GM18502 (cell line): ENCODE data around the gene TGM1.
A peak's percentile ranks its signal among the peaks of the same experiment; 100 is the strongest.

Experiments used
- ATAC-seq: cut with Tn5 transposase; IDR thresholded peaks from one replicate; pipeline ENCODE4 v1.9.1; 2021; ENCODE audit warnings: mild to moderate bottlenecking; ENCODE audit not compliant: unreplicated experiment, poor library complexity

The TGM1 gene

DNA sequence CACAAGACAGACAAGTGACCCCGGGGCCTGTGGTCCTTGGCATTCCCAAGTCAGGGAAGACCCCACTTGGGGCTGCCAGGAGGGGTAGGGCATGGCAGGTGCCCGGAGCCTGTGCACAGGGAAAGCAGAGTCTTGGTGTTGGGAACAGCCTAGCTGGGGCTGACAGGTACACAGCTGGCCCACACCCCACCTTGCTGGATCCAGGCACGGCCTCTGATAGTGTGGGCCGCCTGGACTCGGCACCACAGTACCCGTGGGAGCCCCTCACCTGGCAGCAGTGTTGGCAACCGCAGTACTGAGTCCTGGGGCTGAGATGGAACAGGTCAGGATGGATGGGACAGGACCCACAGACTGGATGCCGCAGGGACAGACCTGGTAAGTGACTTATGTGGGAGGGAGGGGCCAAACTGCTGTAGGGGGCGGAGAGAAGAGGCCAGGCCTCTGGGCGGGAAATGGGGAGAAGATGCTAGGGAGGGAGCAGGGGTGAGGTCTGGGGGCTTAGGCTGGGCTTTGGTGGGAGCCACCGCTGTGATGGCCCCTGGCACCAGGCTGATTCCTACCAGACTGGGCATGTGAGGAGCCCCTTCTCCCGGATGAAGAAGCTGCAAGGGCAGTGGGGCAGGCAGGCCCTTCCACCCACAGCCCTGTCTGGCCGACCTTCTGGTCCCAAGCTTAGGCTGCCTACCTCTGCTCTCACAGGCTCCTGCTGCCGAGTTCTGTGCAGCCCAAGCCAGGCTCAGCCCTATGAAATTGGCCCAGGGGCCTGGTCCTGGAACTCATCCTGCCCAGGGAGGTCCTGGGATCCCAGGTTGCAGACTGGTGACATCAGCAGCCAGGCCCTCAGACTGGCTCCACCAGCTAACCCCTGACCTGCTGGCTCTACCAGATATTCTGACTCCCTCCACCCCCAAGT is at the start of gene TGM1:
TSS of gene TGM1 (minus strand) at position 357 of the 913 bp plus-strand sequence. CDS start 825 bp downstream, outside the sequence.
- no peak for ATAC-seq

DNA sequence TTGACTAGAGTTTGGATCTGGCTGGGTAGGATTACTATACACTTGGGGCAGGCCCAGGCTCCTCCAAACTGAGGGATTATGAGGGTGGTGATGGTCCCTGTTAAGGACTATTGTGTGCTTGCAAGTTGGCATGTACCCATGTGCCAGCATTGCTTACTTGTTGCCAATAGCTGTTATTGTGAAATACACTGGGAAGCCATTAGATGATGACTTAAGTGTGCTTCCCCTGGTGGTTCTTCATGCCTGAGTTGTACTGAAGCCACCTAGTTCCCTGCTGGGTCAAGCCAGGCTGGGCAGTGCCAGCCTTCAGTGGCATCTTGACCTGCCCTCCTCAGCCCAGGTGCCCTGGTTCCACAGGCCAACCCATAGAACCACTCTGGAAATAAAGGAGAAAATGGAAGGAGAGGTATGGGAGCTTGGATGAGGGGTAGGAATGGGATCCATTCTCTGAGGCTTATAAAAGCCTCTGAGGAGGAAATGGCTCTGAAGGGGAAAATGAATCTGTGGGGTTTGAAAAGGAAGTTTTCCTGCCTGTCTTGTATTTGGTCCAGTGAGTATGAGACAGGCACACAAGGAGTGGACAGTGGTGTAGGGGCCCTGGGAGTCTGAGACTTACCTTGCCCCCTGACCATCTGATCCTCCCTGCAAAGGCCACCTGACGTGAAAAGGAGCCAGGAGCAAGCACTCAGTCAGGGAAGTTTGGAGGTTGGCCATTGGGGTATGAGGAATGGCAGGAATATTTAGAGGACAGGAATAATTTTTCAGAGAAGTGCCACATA is 49.0 kb upstream of the TGM1 start:
- ATAC-seq: no peak

DNA sequence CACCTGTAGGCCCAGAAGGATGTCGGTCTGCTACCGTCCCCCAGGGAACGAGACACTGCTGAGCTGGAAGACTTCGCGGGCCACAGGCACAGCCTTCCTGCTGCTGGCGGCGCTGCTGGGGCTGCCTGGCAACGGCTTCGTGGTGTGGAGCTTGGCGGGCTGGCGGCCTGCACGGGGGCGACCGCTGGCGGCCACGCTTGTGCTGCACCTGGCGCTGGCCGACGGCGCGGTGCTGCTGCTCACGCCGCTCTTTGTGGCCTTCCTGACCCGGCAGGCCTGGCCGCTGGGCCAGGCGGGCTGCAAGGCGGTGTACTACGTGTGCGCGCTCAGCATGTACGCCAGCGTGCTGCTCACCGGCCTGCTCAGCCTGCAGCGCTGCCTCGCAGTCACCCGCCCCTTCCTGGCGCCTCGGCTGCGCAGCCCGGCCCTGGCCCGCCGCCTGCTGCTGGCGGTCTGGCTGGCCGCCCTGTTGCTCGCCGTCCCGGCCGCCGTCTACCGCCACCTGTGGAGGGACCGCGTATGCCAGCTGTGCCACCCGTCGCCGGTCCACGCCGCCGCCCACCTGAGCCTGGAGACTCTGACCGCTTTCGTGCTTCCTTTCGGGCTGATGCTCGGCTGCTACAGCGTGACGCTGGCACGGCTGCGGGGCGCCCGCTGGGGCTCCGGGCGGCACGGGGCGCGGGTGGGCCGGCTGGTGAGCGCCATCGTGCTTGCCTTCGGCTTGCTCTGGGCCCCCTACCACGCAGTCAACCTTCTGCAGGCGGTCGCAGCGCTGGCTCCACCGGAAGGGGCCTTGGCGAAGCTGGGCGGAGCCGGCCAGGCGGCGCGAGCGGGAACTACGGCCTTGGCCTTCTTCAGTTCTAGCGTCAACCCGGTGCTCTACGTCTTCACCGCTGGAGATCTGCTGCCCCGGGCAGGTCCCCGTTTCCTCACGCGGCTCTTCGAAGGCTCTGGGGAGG is 47.9 kb upstream of the TGM1 start, which contains the start of gene LTB4R:
TSS of gene LTB4R (plus strand) at position 857 of the 959 bp plus-strand sequence. CDS start 4,150 bp downstream, outside the sequence.
- peak; percentile 72 for ATAC-seq

DNA sequence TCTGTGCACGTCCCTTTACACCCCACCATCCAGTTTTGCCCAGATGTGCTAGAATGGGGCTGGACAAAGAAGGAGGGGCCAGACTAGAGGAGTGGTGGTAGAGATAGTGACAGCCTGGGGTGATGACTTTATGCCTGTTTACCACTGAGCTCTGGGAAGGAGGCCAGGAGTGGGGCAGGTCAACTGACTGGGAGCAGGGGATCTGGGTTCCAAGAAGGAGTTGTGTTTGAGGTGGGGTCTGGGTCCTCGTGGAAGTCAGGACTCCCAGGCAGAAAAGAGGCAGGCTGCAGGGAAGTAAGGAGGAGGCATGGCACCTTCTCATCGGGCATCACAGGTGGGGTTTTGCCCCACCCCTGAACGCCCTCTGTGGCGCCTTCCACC is 47.3 kb upstream of the TGM1 start:
- ATAC-seq: no peak

- ATAC-seq: no peak
Observed at GRCh38 chr14:24309538-24310264, 46.7 kb upstream of the TGM1 start, which contains the start of gene LTB4R2. Gene LTB4R2, plus strand, starts transcription at chr14:24310140. Its CDS starts 525 bp downstream, at chr14:24310665.

DNA sequence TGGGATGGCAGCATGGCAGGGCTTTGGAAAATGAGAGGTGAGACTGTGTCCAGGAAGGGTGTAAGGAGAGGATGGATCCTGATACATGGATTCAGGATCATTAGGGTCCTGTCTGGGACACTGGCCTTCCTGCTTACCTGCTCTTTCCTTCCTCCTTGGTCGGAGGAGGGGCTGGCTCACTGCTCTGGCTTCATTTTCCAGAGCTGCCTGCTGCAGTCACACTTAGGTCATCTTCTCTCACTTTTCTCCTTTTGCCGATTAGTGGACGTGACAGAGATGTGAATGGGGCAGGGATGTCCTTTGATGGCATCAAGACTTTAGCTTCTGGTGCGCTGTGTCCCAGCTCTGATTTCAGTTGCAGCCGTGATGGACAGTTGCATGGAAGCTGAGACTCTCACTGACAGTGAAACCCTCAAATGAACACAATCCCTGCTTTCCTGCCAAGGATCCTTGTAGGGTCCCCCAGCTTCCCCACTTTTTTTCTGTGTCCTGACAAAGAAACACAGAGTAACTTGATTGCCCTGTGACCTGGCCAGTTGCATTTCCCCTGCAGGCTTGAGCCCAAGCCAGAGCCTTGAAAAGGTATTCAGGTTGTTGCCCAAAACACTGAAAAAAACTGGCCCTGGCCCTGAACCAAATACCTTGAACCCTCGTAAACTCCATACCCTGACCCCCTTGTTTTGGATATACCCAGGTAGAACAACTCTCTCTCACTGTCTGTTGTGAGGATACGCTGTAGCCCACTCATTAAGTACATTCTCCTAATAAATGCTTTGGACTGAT is 45.6 kb upstream of the TGM1 start:
- no peak for ATAC-seq

DNA sequence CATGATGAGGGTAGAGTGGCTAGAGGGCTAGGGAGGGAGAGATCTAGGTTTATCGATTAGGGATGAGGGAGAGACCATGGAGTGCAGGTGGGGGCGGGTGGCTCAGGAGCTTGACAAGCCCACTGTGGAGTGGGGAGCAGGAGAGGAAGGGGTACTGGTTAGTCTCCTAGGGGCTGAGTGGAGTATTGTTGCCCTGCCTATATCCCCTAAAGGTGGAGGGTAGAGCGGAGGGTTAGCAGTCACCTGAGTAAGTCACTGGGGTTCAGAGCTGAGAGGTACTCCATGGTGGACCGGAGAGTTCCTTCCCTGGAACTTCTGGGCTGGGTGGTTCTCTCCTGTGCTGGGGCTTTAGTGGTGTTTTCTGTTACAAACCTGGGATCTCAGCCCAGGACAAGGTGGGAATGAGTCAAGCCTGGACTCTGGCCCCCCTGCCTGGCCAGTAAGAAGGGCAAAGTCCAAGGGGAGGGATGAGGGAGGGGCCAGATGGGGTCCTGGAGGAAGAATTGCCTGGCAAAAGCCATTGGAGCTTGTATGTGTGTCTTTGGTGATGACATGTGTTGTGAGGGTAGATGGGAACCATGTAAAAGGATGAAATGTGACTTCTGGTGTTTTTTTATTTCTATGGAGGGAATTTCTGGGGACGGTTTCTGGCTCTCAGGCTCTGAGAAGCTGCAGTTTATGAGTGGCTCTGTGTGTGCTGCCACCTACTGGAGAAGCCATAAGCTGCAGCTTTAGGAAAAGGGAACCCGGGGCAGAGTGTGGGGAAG is 44.8 kb upstream of the TGM1 start, which contains the start of gene CIDEB:
TSS of gene CIDEB (minus strand) at position 403 of the 767 bp plus-strand sequence. CDS start at position 284, 119 bp downstream.
- peak; percentile 31 for ATAC-seq

DNA sequence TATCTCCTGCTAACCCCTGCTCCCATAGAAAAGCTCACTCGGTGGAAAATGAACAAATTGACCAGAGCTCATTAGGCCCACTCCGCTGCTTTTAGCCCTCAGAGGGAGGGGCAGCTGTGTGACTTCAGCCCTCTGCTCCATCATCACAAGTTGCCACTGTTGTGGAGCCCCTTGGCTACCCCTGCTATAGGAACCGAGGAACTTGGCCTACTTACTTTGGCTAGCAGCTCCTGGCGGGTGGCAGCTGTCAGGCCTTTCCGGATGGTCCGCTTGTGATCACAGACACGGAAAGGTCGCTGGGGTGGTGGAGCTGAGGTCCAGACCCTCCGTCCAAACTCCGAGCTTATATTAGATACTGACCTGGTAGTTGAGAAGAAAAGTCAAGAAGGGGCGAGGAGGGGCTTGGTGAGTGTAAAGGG is 44.2 kb upstream of the TGM1 start:
- ATAC-seq: no peak

DNA sequence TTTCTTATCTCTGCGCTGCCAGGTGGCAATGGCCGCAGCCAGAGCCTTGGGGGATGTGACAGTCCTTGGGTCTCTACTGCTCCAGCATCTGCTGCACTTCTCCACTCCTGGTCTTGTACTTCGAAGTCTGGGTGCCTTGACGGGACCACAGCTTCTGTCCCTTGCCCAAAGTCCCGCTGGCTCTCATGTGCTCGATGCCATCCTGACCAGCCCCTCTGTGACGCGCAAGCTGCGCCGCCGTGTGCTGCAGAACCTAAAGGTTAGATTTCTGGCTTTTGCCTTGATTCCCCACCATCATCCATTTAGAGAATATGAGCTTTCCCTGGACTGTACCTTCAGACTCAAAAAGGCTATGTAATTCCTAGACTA is 41.0 kb upstream of the TGM1 start:
- no peak for ATAC-seq

- ATAC-seq: no peak
Observed at GRCh38 chr14:24300326-24300980, 37.5 kb upstream of the TGM1 start.

DNA sequence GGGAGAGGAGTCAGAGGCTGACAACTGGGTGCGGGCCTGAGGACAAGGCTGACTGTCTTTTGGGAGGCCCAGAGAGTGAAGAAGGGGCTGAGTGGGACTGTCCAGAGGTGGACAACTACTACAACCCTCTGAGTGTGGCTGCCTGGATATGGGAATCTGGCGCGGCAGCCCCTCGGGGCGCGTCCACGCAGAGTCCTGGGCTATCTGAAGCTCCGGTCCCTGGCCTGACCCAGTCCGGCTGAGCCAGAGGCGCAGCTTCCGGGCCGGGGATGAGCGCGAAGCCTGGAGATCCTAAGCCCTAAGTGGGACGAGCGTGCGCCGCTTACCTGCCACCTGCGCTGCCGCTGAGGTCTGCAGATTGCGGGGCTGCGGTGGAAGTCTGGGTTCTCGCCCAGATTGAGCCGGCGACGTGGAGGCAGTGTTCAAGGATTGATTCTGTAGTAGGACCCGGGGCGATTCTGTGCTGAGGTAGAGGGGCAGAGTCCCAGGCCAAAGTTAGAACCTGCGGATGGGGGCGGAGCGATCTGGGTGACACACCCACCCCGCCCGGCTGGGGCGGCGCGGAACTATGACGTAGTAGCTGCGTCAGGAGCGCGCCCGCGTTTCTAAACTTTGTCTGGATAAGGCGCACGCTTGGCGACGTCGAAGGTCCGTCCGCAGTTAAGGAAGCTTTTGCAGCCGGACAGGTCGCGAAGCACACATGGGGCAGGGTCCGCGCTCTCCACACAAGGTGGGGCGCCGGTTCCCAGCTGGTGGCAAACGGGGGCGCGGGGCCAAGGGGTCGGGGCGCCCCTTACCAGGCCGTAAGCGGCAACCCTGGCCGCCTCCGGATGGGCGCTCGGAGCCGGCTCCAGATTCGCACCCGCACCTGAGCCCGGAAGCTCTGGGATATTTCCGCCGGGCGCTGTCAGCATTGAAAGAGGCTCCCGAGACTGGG is 36.5 kb upstream of the TGM1 start, which contains the start of the genes DHRS1 and NOP9:
TSS of gene DHRS1 (minus strand) at position 526 of the 937 bp plus-strand sequence. CDS start 674 bp downstream, outside the sequence.
TSS of gene NOP9 (plus strand) at position 596 of the 937 bp plus-strand sequence. CDS start at position 701, 105 bp downstream.
- ATAC-seq: peak; percentile 61

DNA sequence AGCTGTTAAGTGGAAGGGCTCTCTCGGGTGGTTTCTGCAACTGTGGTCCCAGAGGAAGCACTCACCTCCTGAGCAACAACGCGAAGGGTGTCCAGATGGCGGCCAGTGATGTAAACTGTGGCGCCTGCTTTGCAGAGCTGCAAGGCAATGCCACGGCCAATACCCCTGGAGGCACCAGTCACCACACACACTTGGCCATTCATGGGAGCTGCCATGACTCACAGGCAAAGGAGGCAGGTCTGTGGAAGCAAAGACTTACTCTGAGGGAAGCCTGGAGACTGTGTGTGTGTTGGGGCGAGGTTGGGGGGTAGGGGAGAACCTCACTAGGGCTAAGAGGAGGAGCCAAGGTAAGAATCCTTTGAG is 35.9 kb upstream of the TGM1 start:
- no peak for ATAC-seq

GRCh38 chr14:24297190-24297964 is 34.4 kb upstream of the TGM1 start:
- ATAC-seq: peak; percentile 32

DNA sequence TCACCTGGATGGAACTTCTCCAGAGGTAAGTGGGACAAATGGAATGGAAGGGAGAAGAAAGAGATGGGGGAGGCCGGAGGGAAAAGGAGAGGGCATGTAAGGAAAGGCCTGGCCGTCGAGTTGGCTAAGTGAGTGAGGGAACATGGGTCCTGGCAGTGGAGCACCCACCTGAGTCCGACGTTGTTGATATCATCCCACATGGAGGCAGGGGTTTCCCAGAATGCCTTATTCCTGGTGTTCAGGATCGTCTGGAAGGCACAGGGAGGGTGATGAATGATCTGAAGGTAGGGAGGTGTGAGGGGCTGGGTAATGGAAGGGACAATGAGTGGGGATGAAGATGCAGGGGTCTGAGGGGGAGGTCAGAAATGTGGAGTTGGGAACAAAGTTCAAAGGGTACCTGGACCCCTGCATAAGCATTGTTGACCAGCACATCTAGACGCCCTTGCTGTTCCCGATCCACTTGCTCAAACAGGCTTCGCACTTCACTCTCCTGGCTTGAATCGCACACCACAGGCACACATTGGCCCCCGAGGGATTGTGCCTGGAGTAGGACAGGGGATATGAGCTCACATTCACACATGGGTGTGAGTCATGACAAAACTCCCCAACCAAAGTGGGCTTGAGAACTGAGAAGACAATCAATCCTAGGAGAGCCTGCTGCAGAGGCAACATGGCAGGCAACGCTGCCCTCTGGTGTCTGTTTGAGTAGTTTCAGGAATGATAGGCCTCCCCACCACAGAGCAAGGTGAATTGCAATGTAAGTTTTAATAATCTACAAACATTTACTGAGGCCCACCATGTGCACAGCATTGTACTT is 33.6 kb upstream of the TGM1 start:
- peak; percentile 61 for ATAC-seq
